Psoas muscle (tissue), 8 donors: ENCODE results near the gene GPRC6A. TPM values are rescaled to one million over a fixed set of nuclear protein-coding genes. Genes with fewer than 3 reads are reported as not detected.
"Not testable (repeated sequence)": the region's sequence is repeated elsewhere in the genome, so short reads cannot be mapped to it uniquely, and the experiment has no call there.

Experiments used
- ATAC-seq, 4 donors: fragments of 200-7000 bp; cut with Tn5 transposase; one replicate each; pipeline ENCODE4 v1.9.1; 2020; ENCODE audit warnings: moderate library complexity in 3 of 4, mild to moderate bottlenecking in 2 of 4
- DNase-seq, 2 donors: peaks; one replicate each; pipeline ENCODE4 v3.0.0-alpha.2; 2020
- H3K27ac ChIP-seq: fragments of 200-600 bp; one replicate; pipeline ENCODE4 v1.8.0; 2022
- H3K27me3 ChIP-seq, 3 donors: fragments of 200-600 bp in 1 of 3; one replicate each; pipeline versions ENCODE4 v1.6.1 to v1.8.0; 2013 to 2022; ENCODE audit warnings: low read length in 2 of 3, mild to moderate bottlenecking in 2 of 3, moderate library complexity in 1 of 3; ENCODE audit not compliant: insufficient read depth in 3 of 3
- H3K36me3 ChIP-seq, 2 donors: fragments of 200-600 bp in 1 of 2; one replicate each; pipeline versions ENCODE4 v1.6.1 to v1.8.0; 2013 to 2022; ENCODE audit warnings: low read depth in 1 of 2, mild to moderate bottlenecking in 1 of 2, moderate library complexity in 1 of 2; ENCODE audit not compliant: insufficient read depth in 1 of 2
- H3K4me1 ChIP-seq: fragments of 200-600 bp; one replicate; pipeline ENCODE4 v1.8.0; 2022
- H3K4me3 ChIP-seq: fragments of 200-600 bp; one replicate; pipeline ENCODE4 v1.8.0; 2022; ENCODE audit warnings: mild to moderate bottlenecking
- H3K9me3 ChIP-seq: fragments of 200-600 bp; one replicate; pipeline ENCODE4 v1.8.0; 2022
- CTCF ChIP-seq: fragments of 200-600 bp; IDR thresholded peaks from one replicate; pipeline ENCODE4 v1.8.0; 2022; ENCODE audit warnings: antibody characterized with exemption
- WGBS, 3 donors: extraction: QIAGEN DNeasy Blood & Tissue Kit; methylation state at CpG; one replicate each; pipeline versions ENCODE4 v1.1.6 to v1.1.7; 2013; 5-methylcytosine and 5-hydroxymethylcytosine counted together
- intact Hi-C, 2 donors: fragments of 100-400 bp; cut with DNase I; formaldehyde crosslinking; loops; one replicate each; pipeline versions ENCODE4 v1.11.0 to v1.14.2; 2022
- polyA plus RNA-seq, 3 donors: library from polyadenylated mRNA; stranded (reverse); fragments of 200-250 nt; gene quantifications; one replicate each; pipeline ENCODE4 v1.2.3, GENCODE V29; 2013
- total RNA-seq, 4 donors: library from RNA; stranded (reverse); fragmentation: NEBNext Ultra II Directional in 2 of 4; extraction: Animal tissue kit (Norgen Biotek cat#: 25700) in 2 of 4; gene quantifications; one replicate each; pipeline versions ENCODE4 v1.2.1 to v1.2.4, GENCODE V29; 2021 to 2023
- donor health status: healthy with polysubstance abuse.
- donor health status: DM: no; HTN: no; CAD: no; lungs with moderate emphysema.
- donor health status: Bipolar disorder and iron deficiency.
- donor health status: healthy.
- donor health status: DM: yes; HTN: yes; CAD: no.
- donor health status: DM: no; HTN: no; CAD: no.
- donor health status: DM: no; HTN: no; CAD: no.
- donor health status: DM: yes; HTN: yes; CAD: no.

GPRC6A gene
- total and polyA plus RNA-seq, 7 donors, result not detected

GRCh38 chr6:116842459-116842858, 13.6 kb upstream of the GPRC6A start:
- H3K4me3 ChIP-seq, result no peak overlapping the region
- no peak for DNase-seq

GRCh38 chr6:116840091-116840490, 11.2 kb upstream of the GPRC6A start:
- 53 to 67% (median 63%) methylated on average over 2 of the region's 2 CpGs for WGBS, 3 donors

More at GRCh38 chr6:116842459-116842858, 13.6 kb upstream of the GPRC6A start:
- Histone ChIP-seq H3K36me3 (no peaks in the 10 kb centered on the region), H3K27ac (no peak overlapping the region), H3K27me3 (no peaks in the 10 kb centered on the region), H3K9me3 (no peaks in the 10 kb centered on the region), H3K4me1 (no peaks in the 10 kb centered on the region)
- intact Hi-C loops, result no loop called here
- TF ChIP-seq CTCF, result no peak
- no peak for ATAC-seq
- WGBS, 3 donors, result 61 to 85% (median 81%) methylated on average over 1 of the region's 1 CpG

GRCh38 chr6:116836606-116837342, 7.9 kb upstream of the GPRC6A start:
- no peak for DNase-seq
- Histone ChIP-seq H3K36me3 (no peaks in the 10 kb centered on the region), H3K27me3 (no peaks in the 10 kb centered on the region), H3K4me1 (no peaks in the 10 kb centered on the region), H3K27ac (no peak overlapping the region), H3K4me3 (no peak overlapping the region), H3K9me3 (no peaks in the 10 kb centered on the region)
- 85 to 88% (median 87%) methylated on average over 5 of the region's 5 CpGs for WGBS, 3 donors
- no peak for TF ChIP-seq CTCF
- intact Hi-C loops, result no loop called here
- no peak for ATAC-seq

More at GRCh38 chr6:116840091-116840490, 11.2 kb upstream of the GPRC6A start:
- no peaks in the 10 kb centered on the region for H3K9me3 ChIP-seq
- ATAC-seq (no peak), DNase-seq (no peak)
- no peaks in the 10 kb centered on the region for H3K4me1 ChIP-seq
- no peaks in the 10 kb centered on the region for H3K27me3 ChIP-seq
- TF ChIP-seq CTCF, result no peak
- H3K4me3 ChIP-seq, result no peak overlapping the region
- H3K27ac ChIP-seq, result no peak overlapping the region
- intact Hi-C loops, result no loop called here
- H3K36me3 ChIP-seq, result no peaks in the 10 kb centered on the region

GRCh38 chr6:116834526-116834925, 5.6 kb upstream of the GPRC6A start:
- DNase-seq, H3K9me3 ChIP-seq, H3K4me1 ChIP-seq, H3K27me3 ChIP-seq, ATAC-seq, H3K27ac ChIP-seq, H3K4me3 ChIP-seq, H3K36me3 ChIP-seq, intact Hi-C loops: not testable (repeated sequence)
- WGBS, 3 donors, result 90 to 95% (median 93%) methylated on average over 2 of the region's 2 CpGs

GRCh38 chr6:116827561-116828240, 1.2 kb downstream of the GPRC6A start:
- TF ChIP-seq CTCF, result no peak
- Histone ChIP-seq H3K4me3 (no peak overlapping the region), H3K27me3 (no peaks in the 10 kb centered on the region), H3K27ac (no peak overlapping the region), H3K9me3 (peaks cover 5% of the 10 kb centered on the region), H3K4me1 (no peaks in the 10 kb centered on the region), H3K36me3 (no peaks in the 10 kb centered on the region)
- ATAC-seq, result no peak
- 48 to 57% (median 54%) methylated on average over 2 of the region's 2 CpGs for WGBS, 3 donors
- intact Hi-C loops, result no loop called here
- DNase-seq, result no peak

GRCh38 chr6:116816336-116816735, 12.5 kb downstream of the GPRC6A start:
- H3K4me1 ChIP-seq, H3K27me3 ChIP-seq, H3K4me3 ChIP-seq, DNase-seq, intact Hi-C loops, H3K9me3 ChIP-seq, H3K27ac ChIP-seq, ATAC-seq, H3K36me3 ChIP-seq: not testable (repeated sequence)
- WGBS, 3 donors, result 93 to 94% (median 93%) methylated on average over 8 to 14 of the region's 15 CpGs
